Choroid plexus epithelial cell (primary cell): Measurements from ENCODE around the gene LARGE1.
A peak's percentile ranks its signal among the peaks of the same experiment; 100 is the strongest.

ENCODE experiments used
- DNase-seq: peaks from one replicate; pipeline ENCODE4 v3.0.0-alpha.2; 2010; ENCODE audit warnings: low read depth
- H3K4me3 ChIP-seq: 2 replicates; pipeline ENCODE4 v1.5.1; 2011; ENCODE audit warnings: low read depth, mild to moderate bottlenecking, control low read depth, low read length, moderate library complexity
- TF ChIP-seq, protein P1 (sequence below): conservative IDR thresholded peaks from 2 replicates; pipeline ENCODE4 v1.5.1; 2011; ENCODE audit warnings: low read depth, mild to moderate bottlenecking, control low read depth, inconsistent platforms, low read length, moderate library complexity

LARGE1 gene

DNA sequence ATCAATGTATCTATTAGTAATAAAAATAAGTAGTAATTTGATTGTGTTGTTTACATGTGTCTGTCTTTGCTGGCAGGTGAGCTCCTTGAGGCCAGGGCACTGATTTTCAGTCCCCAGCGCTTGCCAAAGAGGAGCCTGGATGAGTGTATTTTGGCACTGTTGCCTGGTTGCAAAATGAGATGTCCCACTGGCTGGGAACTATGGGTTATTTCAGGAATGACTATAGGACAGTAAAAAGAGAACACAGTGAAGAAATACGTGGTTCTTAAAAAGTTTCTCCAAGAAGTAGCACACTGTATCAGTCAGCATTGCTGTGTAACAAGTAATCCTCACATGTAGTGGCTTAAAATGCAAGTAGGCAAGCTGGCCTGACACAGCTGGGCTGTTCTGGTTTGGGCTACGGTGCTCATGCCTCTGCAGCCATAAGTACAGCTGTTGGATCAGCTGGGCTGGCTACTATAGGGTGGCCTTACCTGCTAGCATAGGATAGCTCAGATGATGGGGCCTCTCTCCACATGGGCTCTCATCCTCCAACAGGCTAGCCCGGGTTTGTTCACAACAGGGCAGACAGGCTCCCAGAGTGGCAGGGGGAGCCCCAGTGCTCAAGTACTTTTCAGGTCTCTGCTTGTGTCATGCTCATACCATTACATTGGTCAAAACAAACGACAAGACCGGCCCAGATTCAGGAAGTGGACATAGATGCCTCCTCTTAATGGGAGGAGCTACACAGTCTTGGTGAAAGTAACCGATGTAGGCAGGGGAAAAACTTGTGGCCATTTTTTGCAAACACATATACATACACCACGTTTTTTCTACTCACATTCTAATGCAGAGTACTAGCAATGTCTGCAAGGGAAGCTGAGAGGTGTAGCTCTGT, 399.1 kb downstream of the LARGE1 start:
- no peak for DNase-seq
- H3K4me3 ChIP-seq, result no peak overlapping the region
- TF ChIP-seq, protein P1, sequence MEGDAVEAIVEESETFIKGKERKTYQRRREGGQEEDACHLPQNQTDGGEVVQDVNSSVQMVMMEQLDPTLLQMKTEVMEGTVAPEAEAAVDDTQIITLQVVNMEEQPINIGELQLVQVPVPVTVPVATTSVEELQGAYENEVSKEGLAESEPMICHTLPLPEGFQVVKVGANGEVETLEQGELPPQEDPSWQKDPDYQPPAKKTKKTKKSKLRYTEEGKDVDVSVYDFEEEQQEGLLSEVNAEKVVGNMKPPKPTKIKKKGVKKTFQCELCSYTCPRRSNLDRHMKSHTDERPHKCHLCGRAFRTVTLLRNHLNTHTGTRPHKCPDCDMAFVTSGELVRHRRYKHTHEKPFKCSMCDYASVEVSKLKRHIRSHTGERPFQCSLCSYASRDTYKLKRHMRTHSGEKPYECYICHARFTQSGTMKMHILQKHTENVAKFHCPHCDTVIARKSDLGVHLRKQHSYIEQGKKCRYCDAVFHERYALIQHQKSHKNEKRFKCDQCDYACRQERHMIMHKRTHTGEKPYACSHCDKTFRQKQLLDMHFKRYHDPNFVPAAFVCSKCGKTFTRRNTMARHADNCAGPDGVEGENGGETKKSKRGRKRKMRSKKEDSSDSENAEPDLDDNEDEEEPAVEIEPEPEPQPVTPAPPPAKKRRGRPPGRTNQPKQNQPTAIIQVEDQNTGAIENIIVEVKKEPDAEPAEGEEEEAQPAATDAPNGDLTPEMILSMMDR, result no peak

DNA sequence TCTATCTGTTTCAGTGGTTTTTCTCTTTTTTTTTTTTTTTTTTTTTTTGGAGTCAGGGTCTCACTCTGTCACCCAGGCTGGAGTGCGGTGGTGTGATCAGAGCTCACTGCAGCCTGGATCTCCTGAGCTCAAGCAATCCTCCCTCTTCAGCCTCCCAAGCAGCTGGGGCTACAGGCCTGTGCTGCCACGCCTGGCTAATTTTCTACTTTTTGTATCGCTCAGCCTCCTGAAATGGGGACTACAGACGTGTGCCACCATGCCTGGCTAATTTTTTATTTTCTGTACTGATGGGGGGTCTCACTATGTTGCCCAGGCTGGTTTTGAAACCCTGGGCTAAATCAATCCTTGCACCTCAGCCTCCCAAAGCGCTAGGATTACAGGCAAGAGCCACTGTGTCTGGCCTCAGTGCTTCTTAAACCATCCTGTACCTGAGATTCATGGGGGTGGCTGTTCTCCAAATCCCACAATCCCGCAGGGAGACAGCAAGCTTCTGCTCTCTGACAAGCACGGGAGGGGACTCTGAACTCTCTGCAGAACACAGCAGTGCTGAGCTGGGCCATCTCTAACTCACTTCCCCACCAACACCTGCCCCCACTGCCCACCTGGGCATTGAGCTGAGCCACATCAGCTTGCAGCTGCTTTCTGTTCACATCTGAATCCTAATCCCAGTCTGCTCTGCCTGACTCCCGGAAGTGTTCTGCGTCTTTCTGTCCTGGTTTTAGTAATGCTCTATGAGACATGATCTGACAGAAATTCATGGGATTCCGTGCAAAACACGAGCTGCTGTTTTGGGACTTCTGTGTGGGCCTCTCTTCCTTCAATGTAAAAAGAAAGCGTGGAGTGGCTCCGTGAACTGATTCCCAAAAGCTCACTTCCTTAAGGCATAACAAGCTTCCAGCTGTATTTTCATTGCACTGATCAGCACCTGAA, 400.0 kb downstream of the LARGE1 start:
- DNase-seq, result no peak

DNA sequence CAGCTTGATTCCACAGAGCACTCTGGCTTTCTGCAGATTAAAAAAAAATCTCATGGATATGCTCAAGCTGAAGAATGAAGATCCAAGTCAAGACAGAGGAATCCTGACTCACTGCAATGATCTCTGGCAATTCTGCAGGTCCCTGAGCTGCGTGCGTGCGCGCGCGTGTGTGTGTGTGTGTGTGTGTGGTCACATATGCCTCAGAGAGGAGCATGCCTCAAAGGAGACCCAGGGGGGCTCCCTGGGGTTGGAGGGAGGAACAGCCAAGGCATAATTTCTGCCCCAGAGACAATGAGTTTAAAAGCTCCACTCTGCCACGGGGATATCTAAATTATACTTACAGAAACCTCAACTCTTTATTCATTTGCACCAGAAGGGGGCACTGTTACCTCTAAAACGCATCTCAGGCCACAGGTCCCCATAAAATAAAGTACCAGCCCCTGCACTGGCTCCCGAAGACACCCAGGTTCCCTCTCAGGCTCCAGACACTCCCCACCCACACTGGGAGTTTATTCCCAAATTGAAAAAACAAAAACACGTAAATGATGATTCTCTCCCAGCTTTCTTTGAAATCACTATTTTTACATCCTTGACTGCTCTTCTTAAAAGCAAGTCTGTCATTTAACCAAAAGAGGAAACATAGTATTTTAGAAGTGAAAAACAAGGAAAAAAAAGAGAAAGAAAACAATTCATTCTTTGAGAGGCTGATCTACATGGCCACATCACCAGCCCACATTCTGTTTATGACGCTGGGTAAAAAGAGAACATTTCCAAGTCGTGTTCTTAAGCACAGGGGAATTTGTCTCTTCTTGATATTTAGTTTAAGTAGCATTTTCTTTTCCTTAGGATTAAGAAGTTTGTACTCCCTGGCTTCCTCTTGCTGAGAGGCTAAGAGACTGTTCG, 401.0 kb downstream of the LARGE1 start:
- peak; percentile 73 for DNase-seq
- H3K4me3 ChIP-seq, result no peak overlapping the region
- TF ChIP-seq, protein P1, result peak; percentile 66

More for the DNA sequence above, 400.0 kb downstream of the LARGE1 start:
- H3K4me3 ChIP-seq, result no peak overlapping the region
- TF ChIP-seq, protein P1, result no peak

DNA sequence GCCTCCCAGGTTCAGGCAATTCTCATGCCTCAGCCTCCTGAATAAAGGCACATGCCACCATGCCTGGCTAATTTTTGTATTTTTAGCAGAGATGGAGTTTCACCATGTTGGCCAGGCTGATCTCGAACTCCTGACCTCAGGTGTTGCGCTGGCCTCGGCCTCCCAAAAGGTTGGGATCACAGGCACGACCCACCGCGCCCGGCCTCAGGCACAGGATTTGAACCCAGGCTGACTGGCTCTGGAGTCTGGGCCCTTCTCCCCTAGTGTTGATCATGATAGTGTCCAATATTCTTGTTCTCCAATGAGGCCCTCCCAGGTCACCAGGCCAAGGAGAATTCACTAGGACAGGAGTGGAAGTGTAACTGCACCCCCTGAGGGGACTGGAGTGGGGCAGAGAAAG, 401.9 kb downstream of the LARGE1 start:
- no peak overlapping the region for H3K4me3 ChIP-seq
- DNase-seq, result no peak
- TF ChIP-seq, protein P1, result no peak

DNA sequence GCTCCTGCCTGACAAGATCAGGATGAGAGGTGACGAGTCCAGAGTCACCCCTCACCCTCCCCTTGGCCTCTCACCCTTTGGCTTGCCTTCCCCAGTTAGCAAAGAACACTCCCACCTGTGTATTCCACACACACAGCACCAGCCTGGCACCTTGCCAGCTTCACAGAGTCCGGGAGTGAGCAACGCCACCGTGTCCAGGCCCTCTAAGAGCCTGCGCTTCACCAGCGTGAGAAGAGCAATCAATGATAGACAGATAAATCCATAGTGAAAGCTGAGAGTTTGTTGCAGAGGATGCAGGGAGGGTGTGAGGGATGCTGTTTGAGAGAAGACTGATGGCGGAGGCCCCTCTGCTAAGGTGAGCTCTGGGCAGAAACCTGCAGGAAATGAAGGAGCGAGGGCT, 404.5 kb downstream of the LARGE1 start:
- no peak for DNase-seq
- H3K4me3 ChIP-seq, result no peak overlapping the region
- TF ChIP-seq, protein P1, result no peak

DNA sequence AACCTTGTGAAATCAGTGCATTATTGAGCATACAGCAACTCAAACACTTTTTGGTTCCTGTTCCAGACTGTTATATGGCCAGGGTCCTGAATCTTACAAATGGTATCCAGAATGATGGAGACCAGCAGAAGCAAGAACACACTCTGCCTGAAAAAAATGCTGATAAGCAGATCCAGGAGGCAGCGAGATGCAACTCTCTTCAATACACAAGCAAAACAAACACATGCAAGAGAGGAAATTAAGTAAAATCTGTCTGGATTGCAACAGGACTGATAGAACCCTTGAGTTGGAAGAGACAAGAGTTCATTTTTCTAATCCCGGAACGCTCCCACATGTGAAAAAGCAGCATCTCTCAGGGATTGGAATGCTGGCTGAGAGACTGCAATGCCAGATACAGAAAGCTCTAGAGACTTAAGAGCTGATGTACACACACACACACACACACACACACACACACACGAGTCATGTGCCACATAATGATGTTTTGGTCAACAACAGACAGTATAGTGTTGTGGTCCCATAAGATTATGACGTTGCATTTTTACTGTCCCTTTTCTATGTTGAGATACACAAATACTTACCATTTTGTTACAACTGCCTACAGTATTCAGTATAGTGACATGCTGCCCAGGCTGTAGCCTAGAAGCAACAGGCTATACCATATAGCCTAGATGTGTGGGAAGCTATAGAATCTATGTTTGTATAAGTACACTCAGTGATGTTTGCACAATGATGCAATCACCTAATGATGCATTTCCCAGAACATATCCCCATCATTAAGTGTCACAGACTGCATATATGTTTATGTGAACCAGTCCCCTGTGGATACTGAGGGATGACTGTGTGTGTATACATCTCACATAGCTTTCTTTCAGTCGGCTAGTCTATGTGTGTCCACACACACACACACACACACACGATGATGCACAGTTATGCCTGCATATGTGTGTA, 406.6 kb downstream of the LARGE1 start:
- peak; percentile 43 for DNase-seq
- no peak overlapping the region for H3K4me3 ChIP-seq
- TF ChIP-seq, protein P1, result no peak
